ENCODE data around the gene PRKAR1A.

The PRKAR1A gene

DNA sequence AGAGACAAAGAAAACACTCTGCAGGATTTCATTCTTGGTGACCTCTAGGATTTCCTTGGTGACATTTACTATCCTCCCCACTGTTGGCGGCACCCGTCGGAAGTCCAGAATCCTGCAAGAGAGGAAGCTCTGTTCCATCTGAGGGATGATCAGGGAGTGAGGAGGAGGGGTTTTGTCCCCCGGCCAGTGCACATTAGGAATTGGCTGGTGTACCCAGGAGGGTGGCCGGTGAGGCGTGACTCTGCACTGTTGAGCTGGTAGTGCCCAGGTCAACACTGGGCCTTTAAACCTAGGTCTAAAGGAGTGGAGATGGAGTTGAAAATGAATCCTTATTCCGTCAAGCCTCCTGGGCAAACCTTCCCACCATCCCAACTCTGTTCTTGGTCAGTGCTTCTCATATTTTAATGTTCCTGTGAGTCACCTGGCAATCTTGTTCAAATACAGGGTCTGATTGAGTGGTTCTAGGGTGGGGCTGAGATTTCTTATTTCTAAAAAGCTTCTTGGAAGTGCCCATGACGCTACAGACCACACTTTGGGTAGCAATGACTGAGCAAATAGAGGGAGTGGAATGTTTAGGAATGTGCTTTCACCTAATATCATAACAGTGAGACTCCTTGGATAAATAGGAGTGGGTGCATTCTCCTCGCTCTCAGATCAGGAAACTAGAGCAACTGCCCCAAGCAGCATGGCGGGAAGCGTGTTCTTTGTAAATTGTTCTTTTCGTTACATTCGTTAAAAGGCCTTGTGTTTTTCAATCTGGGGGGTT lies 30.7 kb downstream of the PRKAR1A start:
- DNase-seq (ENCODE audit: low read depth in 2 of 2): no peak

DNA sequence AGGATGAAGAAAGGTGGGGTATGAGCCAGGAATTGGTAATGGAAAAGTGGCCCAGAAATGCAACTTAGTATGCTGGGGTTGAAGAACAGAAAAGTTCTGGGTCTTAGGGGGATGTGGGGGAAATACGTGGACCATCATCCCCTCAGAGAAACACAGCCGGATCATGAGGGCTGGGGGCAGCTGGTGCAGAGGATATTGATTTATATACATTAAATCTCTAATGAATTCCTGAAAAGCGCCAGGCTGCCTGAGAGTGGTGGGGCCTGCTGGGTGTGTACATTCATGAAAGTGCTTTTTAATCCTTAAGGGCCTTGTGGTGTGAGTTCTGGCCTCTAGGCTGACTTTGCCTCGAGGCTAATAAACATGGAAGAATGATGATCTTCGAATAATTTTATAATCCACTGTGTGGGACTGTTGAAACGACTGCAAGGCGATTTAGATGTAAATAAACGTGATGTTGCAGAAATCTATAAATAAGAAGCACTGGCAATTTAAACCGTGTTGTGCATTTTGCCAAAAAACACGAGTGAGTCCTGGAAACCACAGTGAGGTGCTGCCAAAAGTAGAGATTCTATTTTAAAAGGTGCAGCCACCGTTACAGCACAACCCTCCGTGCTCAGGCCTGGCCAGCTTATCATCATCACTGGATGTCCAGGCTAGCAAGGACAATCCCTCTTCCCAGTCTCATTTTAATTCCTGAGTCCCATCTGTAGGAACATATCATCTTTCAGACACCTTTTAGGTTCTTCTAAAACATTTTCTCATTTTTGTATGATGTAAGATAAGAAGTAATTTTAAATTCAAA lies 32.1 kb downstream of the PRKAR1A start:
- DNase-seq (ENCODE audit: low read depth in 2 of 2): no peak

DNA sequence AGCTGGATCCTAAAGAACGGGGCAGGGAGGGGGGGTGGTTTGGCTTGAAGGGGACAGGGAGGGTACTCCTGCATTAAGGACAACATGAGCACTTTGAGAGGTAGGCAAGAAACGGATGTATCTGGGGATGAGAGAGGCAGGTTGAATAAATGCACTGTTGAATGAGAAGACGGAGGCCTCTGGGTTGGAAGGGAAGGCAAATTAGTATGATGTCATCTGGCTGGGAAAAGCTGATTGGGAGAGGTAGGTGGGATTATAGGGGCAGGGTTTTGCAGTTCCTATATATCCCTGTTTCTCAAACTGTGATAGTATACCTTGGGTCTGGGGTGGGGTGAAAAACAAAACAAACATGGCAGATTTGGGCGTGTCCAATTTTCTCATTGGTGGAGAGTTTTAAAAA lies 44.3 kb downstream of the PRKAR1A start:
- no peak for DNase-seq (ENCODE audit: low read depth in 2 of 2)

DNA sequence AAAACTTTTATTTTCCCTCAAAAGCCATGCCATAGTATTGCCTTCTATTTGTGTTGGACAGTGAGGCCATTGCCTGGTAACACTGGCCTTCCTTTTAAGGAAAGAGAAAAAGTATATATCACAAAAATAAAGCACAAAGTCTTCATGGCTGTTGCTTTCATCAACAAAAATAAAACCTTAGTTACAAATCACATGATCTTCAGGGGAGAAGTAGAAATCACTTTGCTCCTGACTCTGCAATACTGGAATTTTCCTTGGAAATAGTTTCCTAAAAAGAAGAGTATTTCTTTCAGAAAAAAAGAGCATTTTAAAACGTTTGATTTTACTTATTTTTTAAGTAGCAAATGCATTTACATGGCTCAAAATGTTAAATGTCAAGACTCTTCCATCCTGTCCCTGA lies 47.1 kb downstream of the PRKAR1A start:
- DNase-seq (ENCODE audit: low read depth in 2 of 2): no peak

DNA sequence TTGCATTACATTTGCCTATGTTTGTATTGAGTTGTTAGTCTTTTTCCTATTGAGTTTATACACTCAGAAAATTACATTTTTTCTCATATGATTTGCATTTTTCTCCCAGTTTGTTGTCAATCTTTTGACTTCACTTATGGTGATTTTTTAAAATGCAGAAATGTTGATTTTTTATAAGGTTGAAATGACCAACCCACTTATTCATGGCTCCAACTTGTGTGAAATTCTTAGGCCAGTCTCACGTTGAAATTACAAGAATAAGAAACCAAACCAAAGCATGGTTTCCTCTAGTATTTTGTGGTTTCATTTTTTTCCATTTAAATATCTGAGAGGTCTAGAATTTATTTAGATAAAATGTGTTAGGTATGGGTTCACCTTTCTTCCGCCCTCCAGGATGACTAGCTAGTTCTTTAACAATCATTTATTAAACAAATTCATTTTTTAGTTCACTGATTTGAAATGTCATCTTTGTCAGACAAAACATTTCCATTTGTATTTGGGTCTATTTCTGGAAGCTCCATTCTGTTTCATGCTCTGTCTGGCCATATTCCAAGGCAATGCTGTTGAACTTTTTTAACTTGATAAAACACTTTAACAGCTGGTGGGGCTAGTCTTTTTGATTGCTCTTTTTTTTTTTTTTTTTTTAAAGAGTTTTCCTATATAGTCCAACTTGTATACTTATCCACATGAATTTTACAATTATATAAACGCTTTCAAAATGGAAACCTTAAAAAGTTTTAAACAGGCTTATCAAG lies 48.9 kb downstream of the PRKAR1A start:
- DNase-seq (ENCODE audit: low read depth in 2 of 2): no peak

DNA sequence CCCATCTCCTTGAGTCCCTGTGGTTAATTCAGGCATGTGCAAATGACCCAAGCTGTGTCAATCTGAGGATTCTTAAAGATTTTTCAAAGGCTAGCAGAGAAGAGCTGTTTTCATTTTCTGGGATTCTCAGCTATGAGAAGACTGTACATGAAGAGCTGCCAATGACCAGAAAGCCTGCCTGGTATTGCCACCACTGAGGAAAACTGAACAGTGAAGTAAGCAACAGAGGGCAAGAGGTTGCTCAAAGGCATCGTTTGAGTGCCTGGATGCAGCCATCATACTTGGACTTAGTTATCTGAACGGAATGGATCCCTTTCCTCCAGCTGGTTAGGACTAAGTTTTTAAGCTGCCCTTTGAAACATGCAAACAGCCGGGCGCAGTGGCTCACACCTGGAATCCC lies 50.5 kb downstream of the PRKAR1A start:
- no peak for DNase-seq (ENCODE audit: low read depth in 2 of 2)

DNA sequence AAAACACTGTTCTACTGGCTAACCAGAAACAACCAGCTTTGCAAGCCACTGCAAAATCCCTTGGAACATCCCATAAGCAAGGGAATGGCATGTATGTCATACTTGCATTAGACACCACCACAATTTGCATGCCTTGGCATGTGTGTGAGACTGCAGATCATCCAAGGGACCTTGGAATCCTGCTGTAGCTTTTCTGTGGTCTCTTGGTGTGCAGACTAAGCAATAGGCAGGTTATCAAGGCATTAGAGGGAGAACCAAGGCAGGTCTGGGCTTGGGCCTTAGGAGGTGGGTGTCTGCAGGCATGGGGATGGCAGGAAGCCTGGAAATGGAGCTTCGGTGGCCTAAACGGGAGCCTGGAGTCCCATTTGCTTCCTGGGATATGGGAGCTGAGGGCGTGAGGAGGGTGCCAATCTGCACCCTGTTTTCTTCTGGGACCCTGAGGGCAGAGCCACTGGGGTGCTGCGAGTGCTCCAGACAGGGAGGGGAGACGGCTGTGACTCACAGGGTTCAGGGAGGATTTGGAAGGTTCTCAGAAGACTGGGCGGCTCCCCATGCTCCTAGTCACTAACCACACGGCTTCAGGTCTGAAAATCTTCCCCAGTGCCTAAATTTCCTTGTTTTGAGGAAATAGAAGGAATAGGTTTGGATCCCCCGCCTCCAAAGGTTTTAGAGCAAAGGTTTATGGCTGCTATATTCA lies 52.3 kb downstream of the PRKAR1A start:
- DNase-seq (ENCODE audit: low read depth in 2 of 2): no peak

GRCh38 chr17:68565661-68566441 lies 53.6 kb downstream of the PRKAR1A start:
- no peak for DNase-seq (ENCODE audit: low read depth in 2 of 2)

DNA sequence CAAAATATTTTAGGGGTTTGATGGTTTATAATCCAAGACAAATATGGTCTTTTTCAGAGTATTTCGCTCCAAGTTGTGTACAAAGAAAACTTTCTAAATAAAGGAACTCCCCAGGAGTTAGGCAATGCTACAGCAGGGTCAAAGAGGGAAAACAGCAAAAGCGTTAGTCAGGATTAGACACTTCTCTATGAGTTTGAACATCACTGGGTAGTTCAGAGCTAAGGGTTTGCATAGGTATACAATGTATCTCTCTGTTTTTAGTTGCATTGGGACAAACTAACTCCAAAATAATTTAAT lies 54.2 kb downstream of the PRKAR1A start:
- DNase-seq (ENCODE audit: low read depth in 2 of 2): no peak

GRCh38 chr17:68567035-68567434 lies 54.8 kb downstream of the PRKAR1A start:
- no peak for DNase-seq (ENCODE audit: low read depth in 2 of 2)

DNA sequence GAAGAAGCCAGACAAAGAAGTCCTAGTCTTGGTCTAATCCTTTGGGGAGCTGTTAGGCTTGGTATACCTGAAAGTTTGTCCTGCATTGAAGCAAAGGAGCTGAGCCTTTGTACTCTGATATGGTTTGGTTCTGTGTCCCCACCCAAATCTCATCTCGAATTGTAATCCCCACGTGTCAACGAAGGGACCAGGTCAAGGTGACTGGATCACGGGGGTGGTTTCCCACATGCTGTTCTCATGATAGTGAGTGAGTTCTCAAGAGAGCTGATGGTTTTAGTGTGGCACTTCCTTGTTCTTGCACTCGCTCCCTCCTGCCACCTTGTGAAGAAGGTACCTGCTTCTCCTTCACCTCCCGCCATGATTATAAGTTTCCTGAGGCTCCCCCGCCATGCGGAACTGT lies 55.4 kb downstream of the PRKAR1A start:
- DNase-seq (ENCODE audit: low read depth in 2 of 2): no peak

DNA sequence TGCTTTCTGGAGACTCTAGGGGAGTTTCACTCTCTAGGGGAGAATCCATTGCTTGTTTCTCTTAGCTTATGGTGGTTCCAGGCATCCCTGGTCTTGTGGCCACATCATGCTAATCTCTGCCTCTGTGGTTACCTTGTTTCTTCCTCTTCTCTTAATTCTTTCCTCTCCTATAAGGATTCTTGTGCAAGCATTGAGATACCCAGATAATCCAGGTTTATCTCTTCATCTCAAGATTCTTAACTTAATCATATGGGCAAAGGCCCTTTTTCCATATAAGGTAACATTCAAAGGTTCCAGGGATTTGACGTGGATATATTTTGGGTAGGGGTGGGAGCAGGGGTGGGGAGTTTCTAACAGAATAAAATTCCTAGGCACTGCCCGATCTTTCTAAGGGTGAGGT lies 56.4 kb downstream of the PRKAR1A start:
- DNase-seq (ENCODE audit: low read depth in 2 of 2): no peak

GRCh38 chr17:68569346-68569745 lies 57.1 kb downstream of the PRKAR1A start:
- DNase-seq (ENCODE audit: low read depth in 2 of 2): no peak

GRCh38 chr17:68570526-68570925 lies 58.3 kb downstream of the PRKAR1A start:
- DNase-seq (ENCODE audit: low read depth in 2 of 2): no peak

GRCh38 chr17:68572138-68572842 lies 60.1 kb downstream of the PRKAR1A start:
- no peak for DNase-seq (ENCODE audit: low read depth in 2 of 2)

DNA sequence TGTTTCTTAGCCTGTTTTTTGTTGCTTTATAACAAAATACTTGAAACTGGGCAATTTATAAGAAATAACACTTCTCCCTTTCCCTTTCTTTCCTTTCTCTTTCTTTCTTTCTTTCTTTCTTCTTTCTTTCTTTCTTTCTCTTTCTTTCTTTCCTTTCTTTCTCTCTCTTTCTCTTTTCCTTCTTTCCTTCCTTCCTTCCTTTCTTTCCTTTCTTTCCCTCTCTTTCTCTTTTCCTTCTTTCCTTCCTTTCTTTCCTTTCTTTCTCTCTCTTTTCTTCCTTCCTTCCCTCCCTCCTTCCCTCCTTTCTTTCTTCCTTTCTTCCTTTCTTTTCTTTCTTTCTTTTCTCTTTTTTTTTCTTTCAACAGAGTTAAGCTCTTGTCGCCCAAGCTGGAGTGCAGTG lies 61.1 kb downstream of the PRKAR1A start:
- no peak for DNase-seq (ENCODE audit: low read depth in 2 of 2)

DNA sequence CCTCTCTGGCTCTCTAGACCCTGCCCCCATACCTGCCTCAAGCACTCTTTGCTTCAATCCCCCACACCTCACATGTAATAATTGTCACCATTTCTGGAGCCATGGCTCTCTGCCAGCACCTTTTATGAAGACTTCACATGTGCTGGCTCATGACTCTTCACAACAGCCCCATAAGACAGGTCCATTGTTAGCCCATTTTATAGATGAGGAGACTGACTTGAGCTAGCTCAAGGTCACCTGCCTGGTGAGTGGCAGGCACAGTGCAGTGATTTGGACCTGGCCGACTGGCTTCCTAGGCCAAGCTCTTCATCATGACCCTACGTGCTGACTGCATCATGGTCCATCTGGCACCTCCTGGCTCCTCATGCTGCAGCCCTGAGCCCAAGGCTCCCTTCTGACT lies 63.9 kb downstream of the PRKAR1A start:
- no peak for DNase-seq (ENCODE audit: low read depth in 2 of 2)

GRCh38 chr17:68576811-68577496 lies 64.7 kb downstream of the PRKAR1A start:
- DNase-seq (ENCODE audit: low read depth in 2 of 2): no peak

DNA sequence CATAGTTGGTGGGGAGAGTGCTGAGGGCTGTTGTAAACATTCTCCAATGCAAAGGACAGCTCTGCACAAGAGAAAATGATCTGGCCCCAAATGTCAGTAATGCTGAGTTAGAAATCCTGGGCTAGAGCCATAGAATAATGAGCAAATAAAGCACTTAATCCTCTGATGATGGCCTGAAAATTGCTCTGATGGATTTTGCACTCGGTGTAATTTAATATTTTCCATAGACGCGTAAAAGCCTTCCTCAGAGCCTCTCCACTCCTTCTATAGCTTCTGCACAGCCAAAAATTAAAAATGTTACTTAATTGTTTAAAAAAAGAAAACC lies 65.2 kb downstream of the PRKAR1A start:
- no peak for DNase-seq (ENCODE audit: low read depth in 2 of 2)

DNA sequence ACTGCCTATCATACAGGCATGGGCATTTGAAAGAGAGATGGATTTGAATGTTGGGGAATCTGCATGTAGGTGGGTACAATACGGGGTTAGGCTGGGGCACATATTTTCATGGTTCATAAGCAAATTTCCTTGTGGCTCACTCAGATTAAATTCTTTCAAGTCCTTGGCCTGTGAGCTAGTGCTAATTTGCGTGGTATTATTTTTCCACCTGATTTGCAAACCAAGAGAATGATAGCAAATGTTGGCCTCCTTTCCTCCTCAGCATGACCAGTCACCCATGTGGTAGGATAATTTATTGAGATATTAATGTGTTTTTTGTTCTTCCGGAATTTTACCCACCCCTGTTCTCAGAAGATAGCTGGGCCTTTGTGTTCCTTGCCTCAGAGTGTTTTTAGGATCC lies 66.0 kb downstream of the PRKAR1A start:
- no peak for DNase-seq (ENCODE audit: low read depth in 2 of 2)

All from activated CD8-positive, alpha-beta memory T cell treated with anti-CD3 and anti-CD28 coated beads for 4 hours (primary cell).